Liver (tissue), 9 donors: ENCODE data around the gene LRRC10B. TPM values are rescaled to one million over a fixed set of nuclear protein-coding genes. Genes with fewer than 3 reads are reported as not detected.
A peak's percentile ranks its signal among the peaks of the same experiment; 100 is the strongest.

Source experiments
- DNase-seq: peaks from one replicate; pipeline ENCODE4 v3.0.0-alpha.2; 2017; ENCODE audit warnings: low spot score
- H3K27ac ChIP-seq, 2 donors: one replicate each; pipeline ENCODE4 v1.7.0; 2013; ENCODE audit warnings: inconsistent platforms in 2 of 2, low read length in 2 of 2, control low read depth in 1 of 2, low read depth in 1 of 2, mild to moderate bottlenecking in 1 of 2
- H3K27me3 ChIP-seq, 4 donors: one replicate each; pipeline versions ENCODE4 v1.6.1 to v1.7.0; 2013; ENCODE audit warnings: low read length in 3 of 4, inconsistent platforms in 1 of 4, mild to moderate bottlenecking in 1 of 4, moderate library complexity in 1 of 4; ENCODE audit not compliant: control insufficient read depth in 4 of 4, insufficient read depth in 4 of 4
- H3K36me3 ChIP-seq, 4 donors: one replicate each; pipeline versions ENCODE4 v1.6.1 to v1.7.0; 2013; ENCODE audit warnings: low read length in 3 of 4, mild to moderate bottlenecking in 3 of 4, low read depth in 1 of 4, moderate library complexity in 1 of 4; ENCODE audit not compliant: control insufficient read depth in 4 of 4, insufficient read depth in 3 of 4
- H3K4me1 ChIP-seq, 4 donors: one replicate each; pipeline versions ENCODE4 v1.6.1 to v1.7.0; 2013; ENCODE audit warnings: low read length in 3 of 4, mild to moderate bottlenecking in 3 of 4, moderate library complexity in 1 of 4; ENCODE audit not compliant: control insufficient read depth in 4 of 4, insufficient read depth in 4 of 4
- H3K4me3 ChIP-seq, 3 donors: one replicate each; pipeline versions ENCODE4 v1.6.1 to v1.7.0; 2013; ENCODE audit warnings: low read length in 3 of 3, control low read depth in 1 of 3, low read depth in 1 of 3, mild to moderate bottlenecking in 1 of 3
- H3K9ac ChIP-seq, 2 donors: one replicate each; pipeline ENCODE4 v1.7.0; 2013; ENCODE audit warnings: low read length in 2 of 2, mild to moderate bottlenecking in 2 of 2, moderate library complexity in 2 of 2, control low read depth in 1 of 2, low read depth in 1 of 2
- H3K9me3 ChIP-seq, 4 donors: one replicate each; pipeline versions ENCODE4 v1.6.1 to v1.7.0; 2013; ENCODE audit warnings: low read length in 3 of 4; ENCODE audit not compliant: control insufficient read depth in 4 of 4
- ATF3 ChIP-seq: IDR thresholded peaks from 2 replicates; pipeline ENCODE4 v1.6.1; 2016; ENCODE audit warnings: antibody characterized with exemption
- CTCF ChIP-seq: fragments of 150-350 bp; IDR thresholded peaks from 2 replicates; pipeline ENCODE4 v1.5.1; 2017; ENCODE audit warnings: improper control_type of control experiment, low read depth, low read length; ENCODE audit not compliant: missing input control
- EGR1 ChIP-seq, 2 donors: IDR thresholded peaks; 2 replicates each; pipeline ENCODE4 v1.6.1; 2016 to 2018; ENCODE audit warnings: antibody characterized with exemption in 2 of 2, low read depth in 2 of 2
- FOXA1 ChIP-seq: IDR thresholded peaks from 2 replicates; pipeline ENCODE4 v1.6.1; 2016; ENCODE audit warnings: antibody characterized with exemption
- FOXA2 ChIP-seq: IDR thresholded peaks from 2 replicates; pipeline ENCODE4 v1.6.1; 2016; ENCODE audit warnings: antibody characterized with exemption
- GABPA ChIP-seq, 2 donors: IDR thresholded peaks in 1 of 2; conservative IDR thresholded peaks in 1 of 2; 2 replicates each; pipeline ENCODE4 v1.6.1; 2016; ENCODE audit warnings: antibody characterized with exemption in 2 of 2, mild to moderate bottlenecking in 1 of 2, moderate library complexity in 1 of 2
- HNF4A ChIP-seq, 2 donors: conservative IDR thresholded peaks; 2 replicates each; pipeline ENCODE4 v1.6.1; 2016; ENCODE audit warnings: antibody characterized with exemption in 2 of 2, mild to moderate bottlenecking in 2 of 2
- HNF4G ChIP-seq: IDR thresholded peaks from 2 replicates; pipeline ENCODE4 v1.6.1; 2016; ENCODE audit warnings: antibody characterized with exemption
- JUND ChIP-seq, 2 donors: IDR thresholded peaks; 2 replicates each; pipeline ENCODE4 v1.6.1; 2016; ENCODE audit warnings: antibody characterized with exemption in 2 of 2
- MAX ChIP-seq: IDR thresholded peaks from 2 replicates; pipeline ENCODE4 v1.6.1; 2016; ENCODE audit warnings: antibody characterized with exemption
- NR2F2 ChIP-seq: IDR thresholded peaks from 2 replicates; pipeline ENCODE4 v1.6.1; 2016; ENCODE audit warnings: antibody characterized with exemption
- RAD21 ChIP-seq, 2 donors: IDR thresholded peaks; 2 replicates each; pipeline ENCODE4 v1.6.1; 2016; ENCODE audit warnings: antibody characterized with exemption in 2 of 2, mild to moderate bottlenecking in 2 of 2
- REST ChIP-seq: IDR thresholded peaks from 2 replicates; pipeline ENCODE4 v1.6.1; 2016; ENCODE audit warnings: antibody characterized with exemption, mild to moderate bottlenecking
- RXRA ChIP-seq, 2 donors: IDR thresholded peaks; 2 replicates each; pipeline ENCODE4 v1.6.1; 2017 to 2018; ENCODE audit warnings: antibody characterized with exemption in 2 of 2, mild to moderate bottlenecking in 1 of 2
- SP1 ChIP-seq: IDR thresholded peaks from 2 replicates; pipeline ENCODE4 v1.6.1; 2018; ENCODE audit warnings: antibody characterized with exemption, mild to moderate bottlenecking
- TAF1 ChIP-seq: conservative IDR thresholded peaks from 2 replicates; pipeline ENCODE4 v1.6.1; 2016; ENCODE audit warnings: antibody characterized with exemption, mild to moderate bottlenecking
- YY1 ChIP-seq: IDR thresholded peaks from 2 replicates; pipeline ENCODE4 v1.6.1; 2016; ENCODE audit warnings: antibody characterized with exemption, mild to moderate bottlenecking
- ZBTB33 ChIP-seq: IDR thresholded peaks from 2 replicates; pipeline ENCODE4 v1.6.1; 2016; ENCODE audit warnings: antibody characterized with exemption
- WGBS: extraction: QIAGEN DNeasy Blood & Tissue Kit; methylation state at CpG from one replicate; pipeline ENCODE4 v1.1.7; 2013; 5-methylcytosine and 5-hydroxymethylcytosine counted together
- polyA plus RNA-seq, 2 donors: library from polyadenylated mRNA; stranded (reverse) in 1 of 2; unstranded in 1 of 2; fragments of 200-250 nt in 1 of 2; fragments of >200 nt in 1 of 2; fragmentation: Nextera tagmentation in 1 of 2; extraction: Ambion mirVana in 1 of 2; gene quantifications; one replicate each; pipeline versions ENCODE4 v1.2.1 to v1.2.3, GENCODE V29; 2013 to 2015
- total RNA-seq, 2 donors: library from RNA; depleted of rRNA; stranded (reverse); fragments of >200 nt; gene quantifications; one replicate each; pipeline ENCODE4 v1.2.3, GENCODE V29; 2014
- donor health status: healthy.
- donor health status: healthy.
- donor health status: healthy.
- donor health status: healthy.
- donor health status: healthy.

Gene LRRC10B
- total and polyA plus RNA-seq, 4 donors: 0.03 to 0.08 TPM; not detected in 2

- H3K27ac ChIP-seq: peak overlapping the region; percentile 85 to 90
- peak; percentile 70 for DNase-seq
Measured at GRCh38 chr11:61529537-61530225, 21.1 kb downstream of the LRRC10B start.

More at GRCh38 chr11:61529537-61530225, 21.1 kb downstream of the LRRC10B start:
- Histone ChIP-seq H3K4me3 (peak overlapping the region; percentile 34 to 62 (median 52)), H3K4me1 (peaks cover 21 to 63% (median 48%) of the 10 kb centered on the region in 4 donors), H3K27me3 (no peaks in the 10 kb centered on the region), H3K9ac (peak overlapping the region in 1 of 2 donors; percentile 19), H3K36me3 (peaks cover 5 to 21% (median 12%) of the 10 kb centered on the region in 4 donors), H3K9me3 (no peaks in the 10 kb centered on the region)
- TF ChIP-seq FOXA2 (peak; percentile 67), YY1 (peak; percentile 37), GABPA (IDR thresholded peaks at IDR 0.05 in 1 of 2, conservative IDR thresholded peaks at IDR 0.05 in 1 of 2) (no peak), SP1 (peak; percentile 99), TAF1 (no peak), REST (peak; percentile 79), ZBTB33 (peak; percentile 79), JUND (IDR thresholded peaks at IDR 0.05) (peak; percentile 76 to 85), ATF3 (peak; percentile 98), FOXA1 (peak; percentile 51), RXRA (IDR thresholded peaks at IDR 0.05) (peak; percentile 99 to 100), EGR1 (IDR thresholded peaks at IDR 0.05; ENCODE audit: low read depth in 2 of 2) (peak; percentile 44 to 60), RAD21 (IDR thresholded peaks at IDR 0.05) (no peak), NR2F2 (peak; percentile 90), CTCF (no peak), MAX (no peak), HNF4A (conservative IDR thresholded peaks at IDR 0.05) (peak; percentile 98), HNF4G (peak; percentile 88)
- WGBS: 36% methylated on average over 21 of the region's 21 CpGs
